ENCODE results near the gene FRAS1.
"Not testable (repeated sequence)": the region's sequence is repeated elsewhere in the genome, so short reads cannot be mapped to it uniquely, and the experiment has no call there.

DNA sequence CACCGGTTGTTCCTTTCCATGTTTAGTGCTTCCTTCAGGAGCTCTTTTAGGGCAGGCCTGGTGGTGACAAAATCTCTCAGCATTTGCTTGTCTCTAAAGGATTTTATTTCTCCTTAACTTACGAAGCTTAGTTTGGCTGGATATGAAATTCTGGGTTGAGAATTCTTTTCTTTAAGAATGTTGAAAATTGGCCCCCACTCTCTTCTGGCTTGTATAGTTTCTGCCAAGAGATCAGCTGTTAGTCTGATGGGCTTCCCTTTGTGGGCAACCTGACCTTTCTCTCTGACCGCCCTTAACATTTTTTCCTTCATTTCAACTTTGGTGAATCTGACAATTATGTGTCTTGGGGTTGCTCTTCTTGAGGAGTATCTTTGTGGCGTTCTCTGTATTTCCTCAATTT lies 218.3 kb downstream of the FRAS1 start:
- TF ChIP-seq, protein P1, sequence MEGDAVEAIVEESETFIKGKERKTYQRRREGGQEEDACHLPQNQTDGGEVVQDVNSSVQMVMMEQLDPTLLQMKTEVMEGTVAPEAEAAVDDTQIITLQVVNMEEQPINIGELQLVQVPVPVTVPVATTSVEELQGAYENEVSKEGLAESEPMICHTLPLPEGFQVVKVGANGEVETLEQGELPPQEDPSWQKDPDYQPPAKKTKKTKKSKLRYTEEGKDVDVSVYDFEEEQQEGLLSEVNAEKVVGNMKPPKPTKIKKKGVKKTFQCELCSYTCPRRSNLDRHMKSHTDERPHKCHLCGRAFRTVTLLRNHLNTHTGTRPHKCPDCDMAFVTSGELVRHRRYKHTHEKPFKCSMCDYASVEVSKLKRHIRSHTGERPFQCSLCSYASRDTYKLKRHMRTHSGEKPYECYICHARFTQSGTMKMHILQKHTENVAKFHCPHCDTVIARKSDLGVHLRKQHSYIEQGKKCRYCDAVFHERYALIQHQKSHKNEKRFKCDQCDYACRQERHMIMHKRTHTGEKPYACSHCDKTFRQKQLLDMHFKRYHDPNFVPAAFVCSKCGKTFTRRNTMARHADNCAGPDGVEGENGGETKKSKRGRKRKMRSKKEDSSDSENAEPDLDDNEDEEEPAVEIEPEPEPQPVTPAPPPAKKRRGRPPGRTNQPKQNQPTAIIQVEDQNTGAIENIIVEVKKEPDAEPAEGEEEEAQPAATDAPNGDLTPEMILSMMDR (conservative IDR thresholded peaks at IDR 0.05 in 1 of 2, IDR thresholded peaks at IDR 0.05 in 1 of 2; ENCODE audit: low read depth in 1 of 2, low read length in 2 of 2) = not testable (repeated sequence)
- TF ChIP-seq EZH2 (IDR thresholded peaks at IDR 0.05; ENCODE audit: low read length, missing control alignments) = not testable (repeated sequence)

Data from fibroblast of lung (primary cell).